ENCODE measurements around the gene SNCA.

The SNCA gene

DNA sequence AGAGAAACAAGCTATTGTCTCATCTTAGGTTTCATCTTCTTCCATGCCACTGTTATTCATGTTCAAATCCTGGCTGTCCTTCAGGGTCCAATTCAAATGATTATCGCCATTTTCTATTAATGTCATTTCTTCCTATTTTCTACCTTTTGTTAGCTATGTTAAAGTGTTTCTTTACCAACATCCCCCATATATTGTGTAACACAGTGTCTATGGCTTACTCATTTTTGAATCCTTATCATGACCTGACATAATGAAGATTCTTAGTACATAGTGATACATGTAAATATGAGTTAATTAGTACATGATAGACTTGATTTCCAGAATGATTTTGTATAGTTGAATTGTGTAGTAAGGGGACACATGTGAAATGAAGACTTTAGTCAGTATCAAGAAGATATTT, 152.4 kb downstream of the SNCA start (continued):
- TF ChIP-seq, protein P1, sequence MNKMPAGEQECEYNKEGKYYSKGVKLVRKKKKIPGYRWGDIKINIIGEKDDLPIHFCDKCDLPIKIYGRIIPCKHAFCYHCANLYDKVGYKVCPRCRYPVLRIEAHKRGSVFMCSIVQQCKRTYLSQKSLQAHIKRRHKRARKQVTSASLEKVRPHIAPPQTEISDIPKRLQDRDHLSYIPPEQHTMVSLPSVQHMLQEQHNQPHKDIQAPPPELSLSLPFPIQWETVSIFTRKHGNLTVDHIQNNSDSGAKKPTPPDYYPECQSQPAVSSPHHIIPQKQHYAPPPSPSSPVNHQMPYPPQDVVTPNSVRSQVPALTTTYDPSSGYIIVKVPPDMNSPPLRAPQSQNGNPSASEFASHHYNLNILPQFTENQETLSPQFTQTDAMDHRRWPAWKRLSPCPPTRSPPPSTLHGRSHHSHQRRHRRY (tag by site-specific recombination; IDR thresholded peaks at IDR 0.05): no peak
- TF ChIP-seq ZNF202 (tag by site-specific recombination; IDR thresholded peaks at IDR 0.05; ENCODE audit: borderline replicate concordance): no peak
- TF ChIP-seq TRIM28 (IDR thresholded peaks at IDR 0.05; ENCODE audit: borderline replicate concordance, low read length): no peak
- TF ChIP-seq HOXA7 (CRISPR knock-in tag; IDR thresholded peaks at IDR 0.05; ENCODE audit: borderline replicate concordance): no peak

DNA sequence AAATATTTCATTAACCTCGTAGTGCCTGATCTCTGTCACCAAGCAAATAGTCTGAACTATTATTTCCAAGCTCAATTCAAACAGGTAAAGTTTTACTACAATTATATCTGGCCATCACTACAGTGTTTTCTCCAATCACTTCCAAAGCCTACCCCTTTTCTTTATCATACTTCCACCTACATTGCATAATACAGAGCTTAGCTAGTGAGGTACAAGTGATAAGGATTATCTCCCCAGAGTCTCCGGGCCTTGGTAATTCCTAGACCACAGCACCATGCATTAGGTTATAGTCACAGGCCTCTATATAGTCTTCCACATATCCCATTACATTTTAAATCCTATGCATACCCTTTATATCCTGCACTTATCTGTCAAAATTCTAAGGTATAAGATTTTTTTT, 154.2 kb downstream of the SNCA start:
- TF ChIP-seq ZNF626 (tag by site-specific recombination; IDR thresholded peaks at IDR 0.05): no peak
- no peak for TF ChIP-seq KLF10 (tag by site-specific recombination; IDR thresholded peaks at IDR 0.05)
- TF ChIP-seq, protein P2, sequence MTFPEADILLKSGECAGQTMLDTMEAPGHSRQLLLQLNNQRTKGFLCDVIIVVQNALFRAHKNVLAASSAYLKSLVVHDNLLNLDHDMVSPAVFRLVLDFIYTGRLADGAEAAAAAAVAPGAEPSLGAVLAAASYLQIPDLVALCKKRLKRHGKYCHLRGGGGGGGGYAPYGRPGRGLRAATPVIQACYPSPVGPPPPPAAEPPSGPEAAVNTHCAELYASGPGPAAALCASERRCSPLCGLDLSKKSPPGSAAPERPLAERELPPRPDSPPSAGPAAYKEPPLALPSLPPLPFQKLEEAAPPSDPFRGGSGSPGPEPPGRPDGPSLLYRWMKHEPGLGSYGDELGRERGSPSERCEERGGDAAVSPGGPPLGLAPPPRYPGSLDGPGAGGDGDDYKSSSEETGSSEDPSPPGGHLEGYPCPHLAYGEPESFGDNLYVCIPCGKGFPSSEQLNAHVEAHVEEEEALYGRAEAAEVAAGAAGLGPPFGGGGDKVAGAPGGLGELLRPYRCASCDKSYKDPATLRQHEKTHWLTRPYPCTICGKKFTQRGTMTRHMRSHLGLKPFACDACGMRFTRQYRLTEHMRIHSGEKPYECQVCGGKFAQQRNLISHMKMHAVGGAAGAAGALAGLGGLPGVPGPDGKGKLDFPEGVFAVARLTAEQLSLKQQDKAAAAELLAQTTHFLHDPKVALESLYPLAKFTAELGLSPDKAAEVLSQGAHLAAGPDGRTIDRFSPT (tag by site-specific recombination; IDR thresholded peaks at IDR 0.05): no peak
- no peak for TF ChIP-seq ZSCAN30 (tag by site-specific recombination; IDR thresholded peaks at IDR 0.05)
- no peak for TF ChIP-seq ZNF214 (tag by site-specific recombination; IDR thresholded peaks at IDR 0.05; ENCODE audit: borderline replicate concordance)
- no peak for TF ChIP-seq ZNF292 (tag by site-specific recombination; IDR thresholded peaks at IDR 0.05; ENCODE audit: borderline replicate concordance, low read depth)
- TF ChIP-seq, protein P3, sequence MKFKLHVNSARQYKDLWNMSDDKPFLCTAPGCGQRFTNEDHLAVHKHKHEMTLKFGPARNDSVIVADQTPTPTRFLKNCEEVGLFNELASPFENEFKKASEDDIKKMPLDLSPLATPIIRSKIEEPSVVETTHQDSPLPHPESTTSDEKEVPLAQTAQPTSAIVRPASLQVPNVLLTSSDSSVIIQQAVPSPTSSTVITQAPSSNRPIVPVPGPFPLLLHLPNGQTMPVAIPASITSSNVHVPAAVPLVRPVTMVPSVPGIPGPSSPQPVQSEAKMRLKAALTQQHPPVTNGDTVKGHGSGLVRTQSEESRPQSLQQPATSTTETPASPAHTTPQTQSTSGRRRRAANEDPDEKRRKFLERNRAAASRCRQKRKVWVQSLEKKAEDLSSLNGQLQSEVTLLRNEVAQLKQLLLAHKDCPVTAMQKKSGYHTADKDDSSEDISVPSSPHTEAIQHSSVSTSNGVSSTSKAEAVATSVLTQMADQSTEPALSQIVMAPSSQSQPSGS (tag by site-specific recombination; IDR thresholded peaks at IDR 0.05; ENCODE audit: low read depth): no peak
- no peak for TF ChIP-seq SP2 (tag by site-specific recombination; IDR thresholded peaks at IDR 0.05)
- TF ChIP-seq ZFP41 (tag by site-specific recombination; IDR thresholded peaks at IDR 0.05; ENCODE audit: borderline replicate concordance): no peak
- TF ChIP-seq ZFP37 (tag by site-specific recombination; IDR thresholded peaks at IDR 0.05): no peak
- no peak for TF ChIP-seq SP7 (tag by site-specific recombination; IDR thresholded peaks at IDR 0.05)
- no peak for TF ChIP-seq ZNF223 (tag by site-specific recombination; IDR thresholded peaks at IDR 0.05)
- no peak for TF ChIP-seq ZNF394 (tag by site-specific recombination; IDR thresholded peaks at IDR 0.05; ENCODE audit: borderline replicate concordance)
- no peak for TF ChIP-seq MEIS1 (CRISPR knock-in tag; IDR thresholded peaks at IDR 0.05; ENCODE audit: borderline replicate concordance)
- TF ChIP-seq ZNF555 (tag by site-specific recombination; conservative IDR thresholded peaks at IDR 0.05): no peak
- no peak for TF ChIP-seq ZNF654 (tag by site-specific recombination; IDR thresholded peaks at IDR 0.05; ENCODE audit: low read depth)
- no peak for TF ChIP-seq ZFP69B (tag by site-specific recombination; IDR thresholded peaks at IDR 0.05)
- no peak for TF ChIP-seq ZNF16 (tag by site-specific recombination; IDR thresholded peaks at IDR 0.05; ENCODE audit: low read depth)
- H3K9me3 ChIP-seq (ENCODE audit: control insufficient read depth, insufficient read depth, low read depth, low read length): no peaks in the 10 kb centered on the region
- ChIA-PET CTCF (interaction anchor here (0.7 kb wide), 1 partner anchor 515 kb away, joined by 4 read pairs; no protein-coding TSS in a partner anchor), POLR2A (no interaction called here)
- no peak overlapping the region for H3K27ac ChIP-seq (ENCODE audit: extremely low read depth, low read depth, low read length)
- H3K4me1 ChIP-seq (ENCODE audit: control insufficient read depth, insufficient read depth, low read length): no peaks in the 10 kb centered on the region
- H3K4me3 ChIP-seq (ENCODE audit: low read depth, low read length): no peak overlapping the region
- no peaks in the 10 kb centered on the region for H3K36me3 ChIP-seq (ENCODE audit: control insufficient read depth in 2 of 2, insufficient read depth in 1 of 2, low read length in 2 of 2)

All from HEK293 (cell line).